Measurements from ENCODE around the gene DOP1A. TPM values are rescaled to one million over a fixed set of nuclear protein-coding genes. Genes with fewer than 3 reads are reported as not detected.

DOP1A gene
- total RNA-seq, 6 experiments from 2014 or later, result 9.5 to 15.4 (median 13.2) TPM

- no peak for DNase-seq
- TF ChIP-seq, protein P1, sequence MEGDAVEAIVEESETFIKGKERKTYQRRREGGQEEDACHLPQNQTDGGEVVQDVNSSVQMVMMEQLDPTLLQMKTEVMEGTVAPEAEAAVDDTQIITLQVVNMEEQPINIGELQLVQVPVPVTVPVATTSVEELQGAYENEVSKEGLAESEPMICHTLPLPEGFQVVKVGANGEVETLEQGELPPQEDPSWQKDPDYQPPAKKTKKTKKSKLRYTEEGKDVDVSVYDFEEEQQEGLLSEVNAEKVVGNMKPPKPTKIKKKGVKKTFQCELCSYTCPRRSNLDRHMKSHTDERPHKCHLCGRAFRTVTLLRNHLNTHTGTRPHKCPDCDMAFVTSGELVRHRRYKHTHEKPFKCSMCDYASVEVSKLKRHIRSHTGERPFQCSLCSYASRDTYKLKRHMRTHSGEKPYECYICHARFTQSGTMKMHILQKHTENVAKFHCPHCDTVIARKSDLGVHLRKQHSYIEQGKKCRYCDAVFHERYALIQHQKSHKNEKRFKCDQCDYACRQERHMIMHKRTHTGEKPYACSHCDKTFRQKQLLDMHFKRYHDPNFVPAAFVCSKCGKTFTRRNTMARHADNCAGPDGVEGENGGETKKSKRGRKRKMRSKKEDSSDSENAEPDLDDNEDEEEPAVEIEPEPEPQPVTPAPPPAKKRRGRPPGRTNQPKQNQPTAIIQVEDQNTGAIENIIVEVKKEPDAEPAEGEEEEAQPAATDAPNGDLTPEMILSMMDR (IDR thresholded peaks at IDR 0.05), result no peak
- no peak overlapping the region for H3K4me3 Mint-ChIP-seq
- peak overlapping the region; percentile 4; the same call in 1 of the 2 replicates for H3K27ac Mint-ChIP-seq
- no peaks in the 10 kb centered on the region for H3K9me3 Mint-ChIP-seq
- H3K27me3 Mint-ChIP-seq (ENCODE audit: insufficient read depth), result no peaks in the 10 kb centered on the region; the same call in 1 of the 2 replicates
- H3K4me1 Mint-ChIP-seq (ENCODE audit: low read depth), result peaks cover 19% of the 10 kb centered on the region
- peaks cover 20% of the 10 kb centered on the region for H3K36me3 Mint-ChIP-seq (ENCODE audit: low read depth)
Observed at GRCh38 chr6:83119742-83120300, 52.4 kb downstream of the DOP1A start.

- peaks cover 2% of the 10 kb centered on the region; the same call in 1 of the 2 replicates for H3K27me3 Mint-ChIP-seq (ENCODE audit: insufficient read depth)
- H3K36me3 Mint-ChIP-seq (ENCODE audit: low read depth), result peaks cover 39% of the 10 kb centered on the region
- H3K4me1 Mint-ChIP-seq (ENCODE audit: low read depth), result peaks cover 43% of the 10 kb centered on the region
- no peak overlapping the region for H3K4me3 Mint-ChIP-seq
- H3K27ac Mint-ChIP-seq, result no peak overlapping the region
- no peak for DNase-seq
- H3K9me3 Mint-ChIP-seq, result no peaks in the 10 kb centered on the region
- TF ChIP-seq, protein P1 (IDR thresholded peaks at IDR 0.05), result no peak
Observed at GRCh38 chr6:83124553-83124952, 57.1 kb downstream of the DOP1A start.

GRCh38 chr6:83125425-83125824 is 58.0 kb downstream of the DOP1A start:
- no peaks in the 10 kb centered on the region for H3K9me3 Mint-ChIP-seq
- no peak for DNase-seq
- TF ChIP-seq, protein P1 (IDR thresholded peaks at IDR 0.05), result no peak
- peaks cover 42% of the 10 kb centered on the region for H3K36me3 Mint-ChIP-seq (ENCODE audit: low read depth)
- H3K27ac Mint-ChIP-seq, result no peak overlapping the region
- H3K27me3 Mint-ChIP-seq (ENCODE audit: insufficient read depth), result peaks cover 2% of the 10 kb centered on the region; the same call in 1 of the 2 replicates
- H3K4me3 Mint-ChIP-seq, result no peak overlapping the region
- peaks cover 39% of the 10 kb centered on the region for H3K4me1 Mint-ChIP-seq (ENCODE audit: low read depth)

- H3K27ac Mint-ChIP-seq, result no peak overlapping the region
- TF ChIP-seq, protein P1 (IDR thresholded peaks at IDR 0.05), result no peak
- H3K9me3 Mint-ChIP-seq, result no peaks in the 10 kb centered on the region
- peaks cover 43% of the 10 kb centered on the region for H3K36me3 Mint-ChIP-seq (ENCODE audit: low read depth)
- no peak overlapping the region for H3K4me3 Mint-ChIP-seq
- peaks cover 2% of the 10 kb centered on the region; the same call in 1 of the 2 replicates for H3K27me3 Mint-ChIP-seq (ENCODE audit: insufficient read depth)
- DNase-seq, result no peak
- H3K4me1 Mint-ChIP-seq (ENCODE audit: low read depth), result peaks cover 39% of the 10 kb centered on the region
Observed at GRCh38 chr6:83126223-83126622, 58.8 kb downstream of the DOP1A start.

- Mint-ChIP-seq H3K9me3 (no peaks in the 10 kb centered on the region), H3K27me3 (ENCODE audit: insufficient read depth) (peaks cover 2% of the 10 kb centered on the region; the same call in 1 of the 2 replicates), H3K36me3 (ENCODE audit: low read depth) (peaks cover 47% of the 10 kb centered on the region), H3K4me3 (no peak overlapping the region), H3K4me1 (ENCODE audit: low read depth) (peaks cover 39% of the 10 kb centered on the region), H3K27ac (no peak overlapping the region; the same call in 1 of the 2 replicates)
- DNase-seq, result no peak
- TF ChIP-seq, protein P1 (IDR thresholded peaks at IDR 0.05), result no peak
Observed at GRCh38 chr6:83126807-83127206, 59.3 kb downstream of the DOP1A start.
